Measurements from ENCODE around the gene SMOC2. TPM values are rescaled to one million over a fixed set of nuclear protein-coding genes. Genes with fewer than 3 reads are reported as not detected.

SMOC2 gene
- total RNA-seq, 1 experiment from 2014 or later: 2.1 TPM

GRCh38 chr6:168667428-168667805, 226.4 kb downstream of the SMOC2 start:
- H3K23ac ChIP-seq (ENCODE audit: insufficient read length, low read depth, low read length): no peak overlapping the region
- H3K4me3 Mint-ChIP-seq: no peak overlapping the region; a peak in 1 of 5 replicates
- H3K14ac ChIP-seq (ENCODE audit: insufficient read depth, low read length): no peak overlapping the region
- H3K27me3 ChIP-seq (ENCODE audit: insufficient read depth, low read length): no peaks in the 10 kb centered on the region
- no peak overlapping the region for H2AK5ac ChIP-seq (ENCODE audit: insufficient read length, low read length)
- H4K5ac ChIP-seq (ENCODE audit: insufficient read length, low read depth, low read length): no peak overlapping the region
- no peaks in the 10 kb centered on the region; the same call in none of the 2 replicates for H3K27me3 Mint-ChIP-seq (ENCODE audit: low read depth)
- peaks cover 4% of the 10 kb centered on the region in 2 experiments; a peak in 3 of 5 replicates for H3K9me3 Mint-ChIP-seq
- TF ChIP-seq, protein P1, sequence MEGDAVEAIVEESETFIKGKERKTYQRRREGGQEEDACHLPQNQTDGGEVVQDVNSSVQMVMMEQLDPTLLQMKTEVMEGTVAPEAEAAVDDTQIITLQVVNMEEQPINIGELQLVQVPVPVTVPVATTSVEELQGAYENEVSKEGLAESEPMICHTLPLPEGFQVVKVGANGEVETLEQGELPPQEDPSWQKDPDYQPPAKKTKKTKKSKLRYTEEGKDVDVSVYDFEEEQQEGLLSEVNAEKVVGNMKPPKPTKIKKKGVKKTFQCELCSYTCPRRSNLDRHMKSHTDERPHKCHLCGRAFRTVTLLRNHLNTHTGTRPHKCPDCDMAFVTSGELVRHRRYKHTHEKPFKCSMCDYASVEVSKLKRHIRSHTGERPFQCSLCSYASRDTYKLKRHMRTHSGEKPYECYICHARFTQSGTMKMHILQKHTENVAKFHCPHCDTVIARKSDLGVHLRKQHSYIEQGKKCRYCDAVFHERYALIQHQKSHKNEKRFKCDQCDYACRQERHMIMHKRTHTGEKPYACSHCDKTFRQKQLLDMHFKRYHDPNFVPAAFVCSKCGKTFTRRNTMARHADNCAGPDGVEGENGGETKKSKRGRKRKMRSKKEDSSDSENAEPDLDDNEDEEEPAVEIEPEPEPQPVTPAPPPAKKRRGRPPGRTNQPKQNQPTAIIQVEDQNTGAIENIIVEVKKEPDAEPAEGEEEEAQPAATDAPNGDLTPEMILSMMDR (conservative IDR thresholded peaks at IDR 0.05): no peak
- H3K27ac Mint-ChIP-seq: no peak overlapping the region
- no peak overlapping the region for H2AFZ ChIP-seq (ENCODE audit: low read length)
- H2BK12ac ChIP-seq (ENCODE audit: insufficient read length, low read depth, low read length): no peak overlapping the region
- H3K4me1 ChIP-seq (ENCODE audit: insufficient read depth, low read length): no peaks in the 10 kb centered on the region; the same call in 1 of the 2 replicates
- no peak overlapping the region for H3T11ph ChIP-seq (ENCODE audit: low read length)
- no peak for DNase-seq
- H3K4ac ChIP-seq (ENCODE audit: low read depth, low read length): no peak overlapping the region
- H2BK20ac ChIP-seq (ENCODE audit: low read depth, low read length, poor library complexity, severe bottlenecking): no peak overlapping the region
- H2BK15ac ChIP-seq (ENCODE audit: low read depth, low read length): no peak overlapping the region
- no peaks in the 10 kb centered on the region for H4K20me1 ChIP-seq (ENCODE audit: control insufficient read depth, insufficient read depth, insufficient read length)
- H2BK5ac ChIP-seq (ENCODE audit: insufficient read length, low read length): no peak overlapping the region
- H3K23me2 ChIP-seq (ENCODE audit: insufficient read length, low read depth, low read length, poor library complexity, severe bottlenecking): no peaks in the 10 kb centered on the region
- H3K4me2 ChIP-seq (ENCODE audit: insufficient read depth, insufficient read length, low read length): no peak overlapping the region
- peaks cover 23 to 31% of the 10 kb centered on the region in 2 experiments for H3K4me1 Mint-ChIP-seq
- H4K8ac ChIP-seq (replicated peaks; ENCODE audit: insufficient read length, low read depth, low read length): no peak overlapping the region
- no peak overlapping the region for H2BK120ac ChIP-seq (ENCODE audit: low read depth, low read length, poor library complexity, severe bottlenecking)
- no peak overlapping the region for H3K9ac ChIP-seq (ENCODE audit: extremely low read depth, insufficient read length, low read length)
- no CpG with 5 or more reads among the region's 7 CpGs for WGBS (ENCODE audit: extremely low coverage, insufficient read length, low lambda C conversion rate)
- H3K36me3 Mint-ChIP-seq (ENCODE audit: insufficient read depth in 1 of 3, low read depth in 3 of 3): peaks cover 0 to 4% (median 2%) of the 10 kb centered on the region in 3 experiments; a peak in 2 of 7 replicates
- H3K79me1 ChIP-seq (ENCODE audit: insufficient read depth, low read depth, low read length, poor library complexity, severe bottlenecking): no peaks in the 10 kb centered on the region
- no peak overlapping the region for H4K91ac ChIP-seq (ENCODE audit: insufficient read length, low read depth, low read length)
- no peak overlapping the region for H3K27ac ChIP-seq (ENCODE audit: insufficient read length, low read depth, low read length)
- no peak overlapping the region for H3K18ac ChIP-seq (ENCODE audit: insufficient read length, low read depth, low read length)
- no peak overlapping the region for H3K56ac ChIP-seq (ENCODE audit: insufficient read length, low read depth, low read length)
- no peaks in the 10 kb centered on the region for H3K9me3 ChIP-seq (ENCODE audit: control insufficient read depth, low read depth, low read length)
- no peaks in the 10 kb centered on the region for H3K79me2 ChIP-seq (ENCODE audit: insufficient read depth, low read length)
